HepG2 (cell line): ENCODE data around the gene SYNE3. TPM values are rescaled to one million over a fixed set of nuclear protein-coding genes. Genes with fewer than 3 reads are reported as not detected.
A peak's percentile ranks its signal among the peaks of the same experiment; 100 is the strongest.

Source experiments
- ATF5 ChIP-seq: sonication (generic); formaldehyde crosslinking; IDR thresholded peaks from 2 replicates; pipeline ENCODE4 v1.4.0; 2020; ENCODE audit warnings: mild to moderate bottlenecking, low read depth, missing genetic modification reagents
- ELK4 ChIP-seq: sonication (generic); formaldehyde crosslinking; IDR thresholded peaks from 2 replicates; pipeline ENCODE4 v1.9.0; 2021; ENCODE audit warnings: missing genetic modification reagents, borderline replicate concordance
- FOXO4 ChIP-seq: sonication (generic); formaldehyde crosslinking; conservative IDR thresholded peaks from 2 replicates; pipeline ENCODE4 v1.8.1; 2023; ENCODE audit warnings: missing genetic modification reagents
- GLMP ChIP-seq: sonication (generic); formaldehyde crosslinking; IDR thresholded peaks from 2 replicates; pipeline ENCODE4 v1.9.0; 2021; ENCODE audit warnings: missing genetic modification reagents, mild to moderate bottlenecking, borderline replicate concordance
- HNF4A ChIP-seq: sonication (generic); formaldehyde crosslinking; IDR thresholded peaks from 2 replicates; pipeline ENCODE4 v1.4.0; 2020; ENCODE audit warnings: missing genetic modification reagents
- HOXA5 ChIP-seq: sonication (generic); formaldehyde crosslinking; IDR thresholded peaks from 2 replicates; pipeline ENCODE4 v1.4.0; 2020; ENCODE audit warnings: missing genetic modification reagents
- JUND ChIP-seq: sonication (generic); formaldehyde crosslinking; IDR thresholded peaks from 2 replicates; pipeline ENCODE4 v1.8.0; 2022; ENCODE audit warnings: mild to moderate bottlenecking, missing genetic modification reagents
- KDM6A ChIP-seq: IDR thresholded peaks from 2 replicates; pipeline ENCODE4 v1.6.1; 2016; ENCODE audit warnings: low read depth
- MAFF ChIP-seq: IDR thresholded peaks from 2 replicates; pipeline ENCODE4 v1.6.1; 2011; ENCODE audit warnings: low read depth, low read length, improper control_type of control experiment
- NCOA1 ChIP-seq: sonication (generic); formaldehyde crosslinking; IDR thresholded peaks from 2 replicates; pipeline ENCODE4 v1.9.0; 2021; ENCODE audit warnings: missing genetic modification reagents
- NFE2L1 ChIP-seq: sonication (generic); formaldehyde crosslinking; IDR thresholded peaks from 2 replicates; pipeline ENCODE4 v1.4.0; 2020; ENCODE audit warnings: missing genetic modification reagents, mild to moderate bottlenecking, borderline replicate concordance
- ONECUT2 ChIP-seq: sonication (generic); formaldehyde crosslinking; IDR thresholded peaks from 2 replicates; pipeline ENCODE4 v1.4.0; 2020; ENCODE audit warnings: missing genetic modification reagents
- PHF20 ChIP-seq: sonication (generic); formaldehyde crosslinking; IDR thresholded peaks from 2 replicates; pipeline ENCODE4 v1.5.0; 2020; ENCODE audit warnings: mild to moderate bottlenecking, missing genetic modification reagents
- POLR2A ChIP-seq, 2 experiments: IDR thresholded peaks; 2 replicates each; pipeline ENCODE4 v1.6.1; 2011; ENCODE audit warnings: low read depth in 2 of 2, low read length in 2 of 2, mild to moderate bottlenecking in 1 of 2, moderate library complexity in 1 of 2; ENCODE audit not compliant: insufficient read depth in 1 of 2
- RARA ChIP-seq: IDR thresholded peaks from 2 replicates; pipeline ENCODE4 v1.6.1; 2016; ENCODE audit warnings: missing genetic modification reagents, missing compliant biosample characterization
- SCMH1 ChIP-seq: sonication (generic); formaldehyde crosslinking; IDR thresholded peaks from 2 replicates; pipeline ENCODE4 v1.9.0; 2021; ENCODE audit warnings: missing genetic modification reagents, mild to moderate bottlenecking, borderline replicate concordance
- SRY ChIP-seq: sonication (generic); formaldehyde crosslinking; IDR thresholded peaks from 2 replicates; pipeline ENCODE4 v1.8.0; 2022; ENCODE audit warnings: mild to moderate bottlenecking, missing genetic modification reagents
- TAF1 ChIP-seq: sonication (generic); formaldehyde crosslinking; IDR thresholded peaks from 2 replicates; pipeline ENCODE4 v1.4.0; 2020; ENCODE audit warnings: missing genetic modification reagents
- ZBTB7B ChIP-seq: sonication (generic); formaldehyde crosslinking; IDR thresholded peaks from 2 replicates; pipeline ENCODE4 v1.4.0; 2020; ENCODE audit warnings: missing genetic modification reagents
- ZNF124 ChIP-seq: sonication (generic); formaldehyde crosslinking; IDR thresholded peaks from 2 replicates; pipeline ENCODE4 v1.4.0; 2020; ENCODE audit warnings: missing genetic modification reagents
- ZNF609 ChIP-seq: sonication (generic); formaldehyde crosslinking; IDR thresholded peaks from 2 replicates; pipeline ENCODE4 v1.4.0; 2020; ENCODE audit warnings: mild to moderate bottlenecking, missing genetic modification reagents, borderline replicate concordance
- polyA plus RNA-seq, 8 experiments: library from polyadenylated mRNA; depleted of rRNA in 3 of 8; stranded (reverse) in 7 of 8; unstranded in 1 of 8; fragments of >200 nt; fragmentation: Illumina TruSeq in 4 of 8; extraction: Trizol in 4 of 8; gene quantifications; 2 replicates each; pipeline versions ENCODE4 v1.2.1 to v1.2.3, GENCODE V29; 2011 to 2016; ENCODE audit warnings: low read depth in 4 of 8, missing spikeins in 1 of 8, mixed read lengths in 1 of 8; ENCODE audit not compliant: insufficient read depth in 1 of 8
- total RNA-seq, 5 experiments: library from RNA; depleted of rRNA; stranded (reverse); fragments of >200 nt; fragmentation: Illumina TruSeq; extraction: Trizol; gene quantifications; 2 replicates each; pipeline ENCODE4 v1.2.3, GENCODE V29; 2016; ENCODE audit warnings: low read depth in 1 of 5

SYNE3 gene
- total and polyA plus RNA-seq, 2 of the 13 experiments (the other 11 are each of a cell fraction or from before 2014, with no cell fraction given), result 7.8 to 8.0 TPM

- TF ChIP-seq KDM6A (CRISPR knock-in tag), result no peak
- no peak for TF ChIP-seq ATF5 (CRISPR knock-in tag)
- TF ChIP-seq SRY (CRISPR knock-in tag), result no peak
- TF ChIP-seq ZNF609, result peak; percentile 75; the same call in 1 of the 2 replicates
- TF ChIP-seq ONECUT2 (CRISPR knock-in tag), result no peak
- TF ChIP-seq HOXA5 (CRISPR knock-in tag), result peak; percentile 53; the same call in 1 of the 2 replicates
- no peak for TF ChIP-seq ELK4 (CRISPR knock-in tag)
- no peak for TF ChIP-seq FOXO4 (CRISPR knock-in tag)
- TF ChIP-seq JUND (CRISPR knock-in tag), result peak; percentile 70
- TF ChIP-seq ZNF124 (CRISPR knock-in tag), result no peak; the same call in 1 of the 2 replicates
- TF ChIP-seq PHF20, result no peak
- no peak for TF ChIP-seq ZBTB7B (CRISPR knock-in tag)
- no peak; the same call in 1 of the 2 replicates for TF ChIP-seq NCOA1 (CRISPR knock-in tag)
- peak; percentile 72 for TF ChIP-seq HNF4A (CRISPR knock-in tag)
- 0 out of 4 replicates have a peak, but pooled peaks of 1 of the 2 experiments have one; percentile 50 for TF ChIP-seq POLR2A (IDR thresholded peaks at IDR 0.05; ENCODE audit: insufficient read depth in 1 of 2, low read depth in 2 of 2, low read length in 2 of 2)
- no peak for TF ChIP-seq NFE2L1 (CRISPR knock-in tag)
- TF ChIP-seq MAFF, result 0 out of 2 replicates have a peak, but pooled peaks have one; percentile 4
- peak; percentile 82 for TF ChIP-seq RARA (CRISPR knock-in tag)
- no peak; the same call in 1 of the 2 replicates for TF ChIP-seq TAF1 (CRISPR knock-in tag)
- TF ChIP-seq SCMH1, result no peak
- no peak for TF ChIP-seq GLMP (CRISPR knock-in tag)
Measured at GRCh38 chr14:95523051-95523814, 6.8 kb upstream of the SYNE3 start (continued).
